Erythroblast (primary cell): Measurements from ENCODE around the gene NTN1.

Source experiments
- GATA1 ChIP-seq: IDR thresholded peaks from 2 replicates; pipeline ENCODE4 v1.6.1; 2011; ENCODE audit warnings: low read depth, mild to moderate bottlenecking, control low read depth, low read length, moderate library complexity
- POLR2A ChIP-seq: IDR thresholded peaks from 2 replicates; pipeline ENCODE4 v1.6.1; 2011; ENCODE audit warnings: mild to moderate bottlenecking, low read length

DNA sequence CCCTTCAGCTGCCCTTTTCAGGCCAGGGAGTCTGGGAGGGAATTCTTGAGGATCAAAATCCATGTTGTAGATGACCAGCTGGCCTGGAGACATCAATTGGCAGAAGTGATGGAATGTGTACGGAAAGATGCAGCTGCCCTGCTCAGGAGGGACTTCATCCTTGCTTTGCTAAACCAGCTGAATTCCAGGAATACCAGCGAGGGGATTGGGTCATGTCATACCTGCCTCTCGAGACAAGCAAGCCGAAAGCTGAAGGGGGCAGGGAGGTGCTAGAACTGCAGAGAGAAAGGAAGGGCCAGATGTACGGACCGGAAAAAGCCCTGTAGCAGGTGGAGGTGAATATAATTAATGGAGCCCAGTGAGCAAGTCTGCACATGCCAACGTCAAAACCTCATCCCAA, 25.6 kb upstream of the NTN1 start:
- TF ChIP-seq POLR2A = no peak
- TF ChIP-seq GATA1 = no peak
